ENCODE results near the gene CHAD.

The CHAD gene

DNA sequence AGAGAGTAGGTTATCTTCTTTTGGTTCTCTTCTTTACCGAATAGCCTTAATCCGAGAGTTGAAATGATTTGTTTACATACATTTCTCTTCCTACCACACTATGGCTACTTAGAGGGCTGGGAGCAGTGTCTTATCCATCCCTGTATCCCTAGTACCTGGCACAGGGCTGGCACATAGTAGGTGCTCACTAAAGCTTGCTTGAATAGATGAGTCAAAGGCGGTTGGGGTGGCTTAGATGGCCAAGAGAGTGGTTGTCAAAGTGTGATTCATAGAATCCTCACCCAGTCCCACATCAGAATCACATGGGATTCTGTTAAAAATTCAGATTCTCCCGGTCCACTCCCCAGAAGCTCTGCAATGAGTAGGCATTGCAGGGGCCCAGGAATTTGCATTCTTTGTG, 11.1 kb downstream of the CHAD start:
- TF ChIP-seq, protein P1, sequence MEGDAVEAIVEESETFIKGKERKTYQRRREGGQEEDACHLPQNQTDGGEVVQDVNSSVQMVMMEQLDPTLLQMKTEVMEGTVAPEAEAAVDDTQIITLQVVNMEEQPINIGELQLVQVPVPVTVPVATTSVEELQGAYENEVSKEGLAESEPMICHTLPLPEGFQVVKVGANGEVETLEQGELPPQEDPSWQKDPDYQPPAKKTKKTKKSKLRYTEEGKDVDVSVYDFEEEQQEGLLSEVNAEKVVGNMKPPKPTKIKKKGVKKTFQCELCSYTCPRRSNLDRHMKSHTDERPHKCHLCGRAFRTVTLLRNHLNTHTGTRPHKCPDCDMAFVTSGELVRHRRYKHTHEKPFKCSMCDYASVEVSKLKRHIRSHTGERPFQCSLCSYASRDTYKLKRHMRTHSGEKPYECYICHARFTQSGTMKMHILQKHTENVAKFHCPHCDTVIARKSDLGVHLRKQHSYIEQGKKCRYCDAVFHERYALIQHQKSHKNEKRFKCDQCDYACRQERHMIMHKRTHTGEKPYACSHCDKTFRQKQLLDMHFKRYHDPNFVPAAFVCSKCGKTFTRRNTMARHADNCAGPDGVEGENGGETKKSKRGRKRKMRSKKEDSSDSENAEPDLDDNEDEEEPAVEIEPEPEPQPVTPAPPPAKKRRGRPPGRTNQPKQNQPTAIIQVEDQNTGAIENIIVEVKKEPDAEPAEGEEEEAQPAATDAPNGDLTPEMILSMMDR (IDR thresholded peaks at IDR 0.05) = no peak

DNA sequence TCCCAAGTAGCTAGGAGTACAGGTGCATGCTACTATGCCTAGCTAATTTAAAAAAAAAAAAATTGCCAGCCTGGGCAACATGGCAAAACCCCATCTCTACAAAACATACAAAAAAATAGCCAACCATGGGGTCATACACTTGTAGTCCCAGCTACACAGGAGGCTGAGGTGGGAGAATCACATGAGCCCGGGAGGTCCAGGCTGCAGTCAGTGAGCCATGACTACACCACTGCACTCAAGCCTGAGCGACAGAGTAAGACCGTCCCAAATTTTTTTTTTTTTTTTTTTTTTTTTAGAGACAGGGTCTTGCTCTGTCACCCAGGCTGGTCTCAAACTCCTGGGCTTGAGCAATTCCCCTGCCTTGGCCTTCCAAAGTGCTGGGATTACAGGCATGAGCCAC, 14.8 kb downstream of the CHAD start:
- TF ChIP-seq, protein P1 (IDR thresholded peaks at IDR 0.05) = no peak

DNA sequence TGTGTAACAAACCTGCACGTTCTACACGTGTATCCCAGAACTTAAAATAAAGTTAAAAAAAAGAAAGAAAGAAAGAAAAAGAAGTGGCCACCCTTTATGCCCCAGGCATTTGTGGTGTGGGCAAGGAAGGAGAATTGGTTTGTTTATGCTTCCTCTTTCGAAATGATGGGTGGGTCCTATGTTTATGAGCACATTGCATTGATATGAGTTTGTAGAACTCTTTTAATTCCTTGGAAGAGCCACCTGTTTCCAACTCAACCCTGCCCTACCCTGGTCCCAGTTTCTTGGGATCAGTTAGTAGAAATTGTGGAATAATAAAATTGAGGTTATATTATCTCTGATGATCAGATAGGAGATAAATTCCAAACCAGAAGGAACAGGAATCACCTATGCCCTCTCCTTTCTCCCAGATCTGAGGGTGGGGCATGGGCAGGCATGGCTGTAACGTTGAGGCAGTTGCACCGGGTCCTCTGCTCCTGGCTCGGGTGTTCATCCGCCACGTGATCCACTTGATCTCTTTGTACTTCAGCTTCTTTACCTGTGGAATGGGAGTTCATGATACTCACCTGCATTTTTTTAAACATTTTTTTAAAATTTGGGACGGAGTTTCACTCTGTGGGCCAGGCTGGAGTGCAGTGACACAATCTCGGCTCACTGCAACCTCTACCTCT, 15.9 kb downstream of the CHAD start:
- TF ChIP-seq, protein P1 (IDR thresholded peaks at IDR 0.05) = no peak

DNA sequence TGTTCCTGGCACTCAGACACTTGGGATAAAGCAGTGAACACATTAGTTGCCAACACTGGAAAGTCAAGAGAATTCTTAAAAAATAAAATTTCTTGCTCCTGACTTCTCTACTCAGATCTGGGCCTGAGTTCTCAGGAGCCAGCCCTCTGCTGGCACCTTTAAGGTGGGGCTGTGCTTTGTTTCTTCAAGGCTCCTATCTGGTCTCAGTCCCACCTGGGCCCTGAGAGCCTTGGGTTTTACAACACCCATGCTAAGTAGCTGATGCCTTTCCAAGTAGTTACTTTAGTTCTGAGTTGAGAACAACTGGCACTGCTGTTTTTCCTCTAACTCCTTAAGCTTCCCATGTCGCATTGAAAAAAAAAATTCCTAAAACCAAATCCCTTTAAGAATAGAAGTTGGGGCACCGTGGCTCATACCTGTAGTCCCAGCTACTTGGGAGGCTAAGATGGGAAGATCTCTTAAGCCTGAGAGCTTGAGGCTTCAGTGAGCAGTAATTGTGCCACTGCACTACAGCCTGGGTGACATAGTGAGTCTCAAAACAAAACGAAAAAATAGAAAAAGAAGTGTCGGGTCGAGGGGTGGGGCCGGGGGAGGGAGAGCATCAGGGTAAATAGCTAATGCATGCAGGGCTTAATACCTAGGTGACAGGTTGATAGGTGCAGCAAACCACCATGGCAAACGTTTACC, 16.6 kb downstream of the CHAD start:
- TF ChIP-seq, protein P1 (IDR thresholded peaks at IDR 0.05) = no peak

DNA sequence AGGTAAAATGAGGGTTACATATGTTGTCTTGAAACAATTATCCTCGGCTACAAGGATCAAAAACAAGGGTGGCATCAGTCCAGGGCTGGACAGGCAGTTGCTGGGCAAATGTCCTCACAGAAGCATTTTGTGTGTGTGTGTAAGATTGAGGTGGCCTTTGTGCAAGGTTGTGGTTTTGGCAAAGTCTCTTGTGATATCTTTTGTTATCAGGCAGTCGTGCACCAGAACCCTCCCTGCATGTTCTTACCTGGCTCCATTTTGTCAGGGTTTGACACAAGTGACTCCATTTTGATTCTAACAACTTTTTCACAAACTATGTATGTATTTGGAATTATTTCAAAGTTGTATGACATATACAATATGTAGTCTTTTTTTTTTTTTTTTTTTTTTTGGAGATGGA, 20.0 kb downstream of the CHAD start:
- TF ChIP-seq, protein P1 (IDR thresholded peaks at IDR 0.05) = no peak

DNA sequence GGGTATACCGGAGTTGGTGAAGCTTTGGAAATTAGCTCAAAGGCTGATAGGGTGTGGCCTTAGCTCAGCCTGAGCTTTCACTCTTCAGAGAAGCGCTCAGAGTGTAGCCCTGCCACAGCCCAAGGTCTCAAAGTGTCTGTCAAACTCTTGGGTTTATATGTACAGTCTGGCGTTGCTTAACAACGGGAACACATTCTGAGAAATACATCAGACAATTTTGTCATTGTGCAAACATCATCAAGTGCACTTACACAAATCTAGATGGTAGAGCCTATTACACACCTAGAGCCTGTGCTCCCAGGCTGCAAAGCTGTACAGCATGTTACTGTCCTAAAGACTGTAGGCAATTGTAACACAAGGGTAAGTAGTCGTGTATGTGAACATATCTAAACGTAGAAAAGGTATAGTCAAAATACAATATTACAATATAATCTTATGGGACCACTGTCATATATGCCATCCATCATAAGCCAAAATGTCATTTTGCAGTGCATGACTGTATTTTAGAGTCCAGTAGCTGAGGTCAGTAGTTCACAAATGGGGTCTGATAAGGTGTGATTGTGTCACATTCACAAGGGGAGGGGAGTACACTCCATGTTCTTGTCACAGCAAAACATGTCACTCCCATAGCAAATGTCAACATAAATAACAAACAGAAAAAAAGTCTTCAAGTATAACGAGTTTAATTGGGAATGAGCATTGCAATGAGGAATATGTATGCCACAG, 20.6 kb downstream of the CHAD start:
- TF ChIP-seq, protein P1 (IDR thresholded peaks at IDR 0.05) = no peak

DNA sequence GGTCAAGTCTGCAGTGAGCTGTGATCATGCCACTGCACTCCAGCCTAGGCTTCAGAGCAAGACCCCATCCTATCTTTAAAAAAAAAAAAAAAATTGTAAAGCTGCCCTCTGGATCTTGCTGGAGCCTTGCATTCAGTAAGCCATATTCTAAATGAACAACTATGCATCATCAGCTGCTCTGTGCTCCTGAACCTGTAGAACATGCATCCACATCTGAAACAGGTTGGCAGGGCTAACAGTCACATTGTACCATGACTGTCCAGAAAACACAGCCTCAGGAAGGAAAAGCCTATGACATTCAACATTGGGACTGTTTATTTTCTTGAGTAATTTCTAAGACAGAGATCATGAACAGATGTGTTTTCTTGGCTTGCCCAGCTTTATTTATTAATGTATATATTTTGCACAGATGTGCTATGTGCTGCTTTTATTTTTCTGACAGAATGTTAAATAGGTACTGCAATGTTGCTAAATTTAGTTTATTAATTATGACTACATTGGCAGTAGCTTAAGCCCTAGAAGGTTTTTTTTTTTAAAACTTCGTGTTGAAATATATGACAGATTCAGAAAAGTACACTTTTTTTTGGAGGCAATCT, 22.9 kb downstream of the CHAD start:
- TF ChIP-seq, protein P1 (IDR thresholded peaks at IDR 0.05) = no peak

All from LNCAP (cell line).